Measurements from ENCODE around the gene DNAJC25.

DNA sequence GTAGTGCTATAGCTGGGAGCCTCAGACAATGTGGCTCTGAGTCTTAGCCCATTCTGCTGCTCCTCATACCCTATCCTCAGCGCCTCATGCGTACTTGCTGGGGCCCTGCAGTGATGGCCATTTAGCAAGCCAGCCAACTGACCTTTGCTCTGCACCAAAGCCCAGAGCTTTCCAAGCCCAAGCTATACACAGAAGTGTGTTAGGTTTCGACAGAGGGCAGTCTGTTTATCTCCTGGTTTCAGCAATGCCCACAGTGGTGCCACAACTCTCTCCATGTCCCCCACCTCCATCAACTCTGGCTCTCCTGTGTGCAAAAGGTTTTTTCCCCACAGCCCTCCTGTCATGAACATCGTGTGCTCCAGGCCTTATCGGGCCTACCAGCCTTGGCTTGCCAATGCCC lies 47.2 kb downstream of the DNAJC25 start:
- TF ChIP-seq, protein P1, sequence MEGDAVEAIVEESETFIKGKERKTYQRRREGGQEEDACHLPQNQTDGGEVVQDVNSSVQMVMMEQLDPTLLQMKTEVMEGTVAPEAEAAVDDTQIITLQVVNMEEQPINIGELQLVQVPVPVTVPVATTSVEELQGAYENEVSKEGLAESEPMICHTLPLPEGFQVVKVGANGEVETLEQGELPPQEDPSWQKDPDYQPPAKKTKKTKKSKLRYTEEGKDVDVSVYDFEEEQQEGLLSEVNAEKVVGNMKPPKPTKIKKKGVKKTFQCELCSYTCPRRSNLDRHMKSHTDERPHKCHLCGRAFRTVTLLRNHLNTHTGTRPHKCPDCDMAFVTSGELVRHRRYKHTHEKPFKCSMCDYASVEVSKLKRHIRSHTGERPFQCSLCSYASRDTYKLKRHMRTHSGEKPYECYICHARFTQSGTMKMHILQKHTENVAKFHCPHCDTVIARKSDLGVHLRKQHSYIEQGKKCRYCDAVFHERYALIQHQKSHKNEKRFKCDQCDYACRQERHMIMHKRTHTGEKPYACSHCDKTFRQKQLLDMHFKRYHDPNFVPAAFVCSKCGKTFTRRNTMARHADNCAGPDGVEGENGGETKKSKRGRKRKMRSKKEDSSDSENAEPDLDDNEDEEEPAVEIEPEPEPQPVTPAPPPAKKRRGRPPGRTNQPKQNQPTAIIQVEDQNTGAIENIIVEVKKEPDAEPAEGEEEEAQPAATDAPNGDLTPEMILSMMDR (conservative IDR thresholded peaks at IDR 0.05; ENCODE audit: low read depth, low read length) = no peak
- TF ChIP-seq EZH2 (IDR thresholded peaks at IDR 0.05; ENCODE audit: borderline replicate concordance, low read depth, low read length, poor library complexity, severe bottlenecking) = no peak

Measured in A673 (cell line).